Measurements from ENCODE around the gene CNTNAP2.

- no peak for TF ChIP-seq CTCF (IDR thresholded peaks at IDR 0.05)
- TF ChIP-seq POLR2A (IDR thresholded peaks at IDR 0.05): no peak
These were observed 1402.5 kb downstream of the CNTNAP2 start for GRCh38 chr7:147519062-147519461.

Data from testis (tissue), 2 donors.